GM19372 (cell line): ENCODE results near the gene DIAPH3.

Experiments used
- ATAC-seq: cut with Tn5 transposase; IDR thresholded peaks from one replicate; pipeline ENCODE4 v1.9.1; 2021; ENCODE audit warnings: mild to moderate bottlenecking, low read depth, moderate library complexity; ENCODE audit not compliant: unreplicated experiment

DIAPH3 gene

DNA sequence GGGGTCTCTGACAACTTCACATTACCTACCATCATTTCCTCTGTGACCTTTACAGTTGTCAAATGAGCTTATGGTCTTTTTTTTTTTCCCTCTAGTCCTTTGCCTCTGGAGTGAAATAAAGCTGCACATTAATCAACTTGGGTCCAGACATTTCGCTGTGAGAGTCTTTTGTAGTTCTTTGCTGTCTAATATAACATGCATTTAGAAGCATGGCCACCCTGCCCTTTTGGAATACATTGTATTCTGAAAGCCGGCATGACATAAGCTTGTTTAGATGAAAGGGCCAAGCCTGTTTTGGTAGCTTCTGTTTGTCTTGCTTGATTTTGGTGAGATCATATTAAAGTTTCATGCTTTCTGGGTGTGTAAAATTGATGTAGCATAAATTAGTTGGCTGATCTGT lies 509.8 kb downstream of the DIAPH3 start:
- ATAC-seq: no peak

DNA sequence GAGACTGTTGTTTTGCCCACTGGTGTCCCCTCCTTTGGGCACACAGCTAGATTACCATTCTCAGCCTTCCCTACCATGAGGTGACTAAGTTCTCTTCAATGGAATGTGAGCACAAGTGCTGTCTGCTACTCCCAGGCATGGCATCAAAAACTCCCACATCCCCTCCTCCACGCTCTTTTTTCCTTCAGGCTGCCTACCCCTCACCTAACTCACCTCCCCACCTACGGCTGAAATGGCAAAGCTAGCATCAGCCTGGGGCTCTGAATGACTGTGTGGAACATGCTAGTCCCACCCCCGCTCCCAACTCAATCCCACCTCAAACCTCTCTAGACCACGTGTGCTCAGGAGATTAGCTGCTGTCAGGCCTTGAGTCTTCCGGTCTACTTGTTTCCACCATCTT lies 512.2 kb downstream of the DIAPH3 start:
- ATAC-seq: no peak

DNA sequence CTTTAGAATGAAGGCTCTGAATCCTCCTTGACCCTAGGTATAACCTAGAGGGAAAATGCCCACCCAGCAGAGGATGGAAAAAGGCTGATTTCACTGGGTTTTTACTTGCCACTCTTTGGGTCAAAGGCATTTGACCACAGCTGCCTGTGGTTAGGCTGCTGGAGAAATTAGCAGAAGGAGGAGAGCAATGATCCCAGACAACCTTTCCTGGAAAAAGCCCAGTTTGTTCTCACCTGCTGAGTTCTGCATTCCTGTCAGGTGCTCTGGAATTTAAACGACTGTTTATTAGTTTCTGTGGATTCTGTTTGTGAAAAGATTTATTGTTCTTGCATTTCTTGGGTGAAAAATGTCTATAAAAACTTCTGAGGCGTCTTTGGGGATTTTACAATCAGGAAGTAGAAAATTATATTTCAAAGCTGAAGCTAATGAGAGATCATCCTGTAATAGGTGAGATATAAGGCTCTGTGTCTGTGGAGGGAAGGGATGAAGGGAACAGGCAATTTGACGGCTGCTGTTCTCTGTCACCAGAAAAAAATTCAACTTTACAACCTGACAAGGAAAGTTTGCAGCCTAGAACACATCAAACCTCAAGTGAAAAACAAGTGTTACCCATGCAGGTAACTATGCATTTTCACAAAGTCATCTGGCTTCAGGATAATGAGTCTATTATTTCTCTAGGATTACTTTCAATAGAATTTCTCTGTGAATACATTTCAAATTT lies 519.7 kb downstream of the DIAPH3 start:
- ATAC-seq: no peak

DNA sequence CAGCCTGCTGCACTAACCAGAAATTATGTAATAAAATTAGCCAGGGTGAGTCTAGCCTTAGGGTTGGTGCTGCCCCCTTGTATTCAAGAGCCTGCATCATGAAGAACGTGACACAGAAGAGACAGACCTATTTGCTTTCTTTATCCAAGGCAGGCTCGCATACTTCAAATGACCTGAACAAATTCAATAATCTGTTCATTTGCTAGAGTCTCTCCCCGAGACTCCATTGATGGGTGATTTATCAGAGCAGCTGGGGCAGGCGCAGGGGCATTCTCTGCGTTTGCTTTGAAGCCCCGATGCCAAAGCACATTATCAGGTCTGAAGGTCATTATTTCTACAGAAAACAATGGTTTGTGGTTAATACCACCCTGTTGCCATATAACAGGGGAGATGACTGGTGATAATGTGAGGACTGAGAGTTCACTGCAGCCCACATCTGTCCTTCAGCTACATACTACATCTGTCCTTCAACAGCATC lies 520.3 kb downstream of the DIAPH3 start:
- no peak for ATAC-seq

DNA sequence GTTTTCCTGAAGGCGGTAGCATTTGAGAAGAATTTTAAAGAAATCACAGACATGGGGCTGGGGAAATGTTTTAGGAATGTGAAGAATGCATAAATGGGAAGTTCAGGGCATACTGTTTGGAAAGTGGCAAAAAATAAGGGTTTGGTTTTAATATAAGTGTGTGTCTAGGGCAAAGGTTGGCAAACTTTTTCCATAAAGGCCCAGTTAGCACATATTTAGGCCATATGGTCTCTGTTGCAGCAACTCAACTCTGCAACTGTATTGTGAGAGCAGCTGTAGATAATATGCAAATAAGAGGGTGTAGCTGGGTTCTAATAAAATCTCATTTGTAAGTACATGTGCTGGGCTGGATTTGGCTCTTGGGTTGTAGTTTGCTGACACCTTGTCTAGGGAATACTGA lies 521.9 kb downstream of the DIAPH3 start:
- no peak for ATAC-seq

DNA sequence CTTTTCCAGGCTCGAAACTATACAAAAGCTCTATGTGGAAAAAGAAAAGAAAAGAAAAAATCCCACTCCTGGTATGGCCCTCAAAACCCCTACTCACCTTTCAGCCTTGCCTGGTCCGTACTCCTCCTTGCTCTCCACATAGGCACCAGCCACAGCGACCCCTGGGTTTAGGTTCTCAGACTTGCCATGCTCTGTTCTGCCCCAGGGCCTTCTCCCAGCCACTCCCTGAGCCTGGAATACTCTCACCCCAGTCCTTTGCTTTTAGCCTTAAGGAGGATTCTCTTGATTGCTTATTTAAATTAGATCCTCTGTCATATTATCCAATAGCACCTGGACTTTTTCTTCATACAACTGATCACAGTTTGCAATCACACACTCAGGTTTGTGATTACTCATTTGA lies 522.5 kb downstream of the DIAPH3 start:
- ATAC-seq: no peak

DNA sequence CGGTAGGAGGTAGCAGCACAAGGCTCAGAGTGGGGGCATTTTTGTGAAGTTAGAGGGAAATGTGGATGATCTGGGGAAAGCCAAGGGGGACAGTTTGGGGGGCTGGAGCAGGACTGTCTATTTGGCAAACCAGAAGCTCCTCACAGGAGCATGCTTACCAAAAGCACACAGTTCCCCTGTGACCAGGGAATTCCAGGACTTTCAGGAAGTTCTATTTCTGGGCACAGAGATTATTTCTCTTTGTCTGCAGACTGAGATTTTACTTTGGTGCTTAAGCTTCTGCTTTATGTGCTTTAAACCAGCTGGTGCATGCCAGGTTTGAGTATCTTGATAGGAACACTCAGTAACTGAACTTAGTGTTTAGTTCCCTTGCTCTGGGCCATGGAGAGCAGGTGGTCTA lies 525.3 kb downstream of the DIAPH3 start:
- ATAC-seq: no peak

DNA sequence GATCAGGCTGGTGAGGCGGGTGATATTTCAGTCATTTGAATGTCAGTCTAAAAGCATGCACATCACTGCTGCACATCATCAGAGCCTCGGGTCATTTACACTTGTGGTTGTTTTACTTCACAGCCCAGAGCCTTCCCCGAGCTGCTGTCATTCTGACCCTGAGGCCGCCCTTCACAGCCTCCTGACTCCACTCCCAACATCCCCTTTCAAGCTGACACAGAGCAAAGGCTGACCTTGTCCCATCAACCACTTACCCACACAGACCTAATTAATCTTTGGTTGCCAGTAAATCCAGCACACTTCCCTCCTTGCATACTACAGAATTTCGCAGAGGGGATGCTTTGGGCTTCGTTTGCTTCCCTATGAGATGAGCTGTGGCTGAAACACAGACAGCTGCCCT lies 528.1 kb downstream of the DIAPH3 start:
- ATAC-seq: no peak

DNA sequence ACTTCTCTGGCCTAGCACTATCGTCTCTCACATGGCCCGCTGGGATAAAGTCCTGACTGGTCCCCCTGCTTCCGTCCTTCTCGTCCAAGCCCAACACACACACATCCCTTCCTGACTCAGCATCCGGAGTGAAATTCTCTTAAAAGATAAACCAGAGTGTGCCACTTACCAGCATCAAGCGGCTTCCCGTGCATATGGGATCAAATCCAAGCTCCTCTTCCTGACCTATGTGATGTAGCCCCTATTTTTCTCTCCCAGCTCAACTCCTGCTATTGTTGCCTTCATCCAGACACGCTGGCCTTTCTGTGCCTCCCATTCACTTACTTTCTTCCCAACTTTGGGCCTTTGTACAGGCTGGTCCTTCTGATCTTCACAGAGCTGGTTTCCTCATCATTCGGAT lies 530.4 kb downstream of the DIAPH3 start:
- no peak for ATAC-seq

DNA sequence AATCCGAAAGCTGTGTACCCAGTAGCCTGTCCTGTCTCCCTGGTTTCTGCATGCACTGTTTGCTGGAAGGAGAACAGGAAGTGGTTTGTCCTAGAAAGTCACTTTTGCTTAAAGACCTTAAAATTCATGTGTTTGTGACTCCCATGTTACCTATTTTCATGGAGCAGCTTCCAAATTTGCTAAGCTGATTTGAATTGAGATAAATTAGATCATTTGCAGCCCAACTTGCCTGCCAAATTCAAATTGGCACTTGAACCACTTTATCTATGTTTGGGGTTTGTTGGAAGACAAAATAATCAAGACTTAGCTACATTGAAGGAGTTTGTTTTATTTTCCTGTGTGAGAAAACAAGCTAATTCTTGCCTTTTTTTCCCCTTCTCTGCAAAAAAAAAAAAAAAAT lies 532.5 kb downstream of the DIAPH3 start:
- ATAC-seq: no peak

DNA sequence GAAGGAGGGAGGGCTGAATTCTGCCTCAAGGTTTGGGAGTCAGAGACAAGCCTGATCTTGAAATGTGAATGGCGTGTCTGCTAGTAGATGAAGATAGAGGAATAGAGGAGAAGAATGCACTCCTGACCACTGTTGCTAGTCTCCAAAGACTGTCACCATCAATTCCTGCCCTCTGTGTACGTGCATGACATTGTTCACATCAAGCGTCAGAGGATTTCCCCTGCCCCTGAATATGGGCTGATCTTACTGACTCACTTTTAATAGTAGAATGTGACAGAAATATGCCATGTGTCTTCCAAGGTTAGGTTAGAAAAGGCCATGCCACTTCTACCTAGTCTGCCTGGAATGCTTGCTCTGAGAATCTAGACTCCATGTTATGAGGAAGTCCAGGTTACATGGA lies 538.6 kb downstream of the DIAPH3 start:
- ATAC-seq: no peak

DNA sequence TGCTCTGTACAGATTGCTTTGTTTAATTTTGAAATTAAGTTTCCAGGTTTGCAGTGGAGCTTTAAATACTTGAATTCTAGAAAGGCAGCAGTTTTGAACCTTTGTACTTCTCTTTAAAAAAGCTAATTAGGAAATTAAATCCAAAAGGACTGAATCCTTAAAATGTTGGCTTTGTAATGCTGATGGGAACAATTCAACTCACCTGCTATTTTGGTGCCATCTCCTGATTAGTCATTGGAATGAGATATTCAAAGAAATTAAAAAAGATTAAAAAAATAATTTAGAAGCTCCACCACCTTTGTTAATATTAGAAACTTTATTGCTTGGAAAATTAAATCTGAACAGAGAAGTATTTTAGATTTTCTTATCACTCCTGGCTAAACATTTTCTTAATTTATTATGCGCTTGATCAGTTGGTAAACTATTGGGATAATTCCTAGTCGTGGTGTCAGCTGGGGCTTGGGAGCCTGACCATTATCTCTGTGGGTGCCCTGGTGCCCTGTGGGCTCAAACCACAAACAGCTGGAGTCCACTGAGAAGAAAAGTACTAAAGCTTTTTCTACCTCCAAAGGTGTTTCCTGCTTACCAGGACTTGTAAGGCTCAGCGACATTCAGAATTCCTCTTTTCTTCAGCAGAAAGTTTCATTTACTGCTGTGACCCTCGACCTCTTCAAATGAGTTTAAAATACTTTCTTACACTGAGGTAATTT lies 540.4 kb downstream of the DIAPH3 start:
- no peak for ATAC-seq

DNA sequence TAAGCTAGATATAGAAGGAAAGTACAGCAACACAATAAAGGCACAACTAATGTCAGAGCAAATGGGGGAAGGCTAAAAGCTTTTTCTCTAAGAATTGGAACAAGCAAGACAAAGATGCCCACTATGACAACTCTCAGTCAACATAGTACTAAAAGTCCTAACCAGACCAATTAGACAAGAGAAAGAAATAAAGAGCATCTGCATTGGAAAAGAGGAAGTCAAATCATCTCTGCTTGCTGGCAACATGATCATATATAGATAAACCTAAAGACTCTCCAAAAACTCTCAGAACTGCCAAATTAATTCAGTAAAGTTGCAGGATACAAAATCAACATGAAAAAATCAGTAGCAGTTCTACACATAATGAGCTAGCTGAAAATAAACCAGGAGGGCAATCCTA lies 542.0 kb downstream of the DIAPH3 start:
- ATAC-seq: no peak
